Suppressor macrophage (primary cell): ENCODE results near the gene ZC2HC1B.
"Not testable (repeated sequence)": the region's sequence is repeated elsewhere in the genome, so short reads cannot be mapped to it uniquely, and the experiment has no call there.

Experiments
- DNase-seq, 4 experiments: peaks; one replicate each; pipeline ENCODE4 v3.0.0-alpha.2; 2020 to 2022

ZC2HC1B gene

GRCh38 chr6:143871202-143871730 lies 7.0 kb downstream of the ZC2HC1B start:
- DNase-seq, result not testable (repeated sequence)

DNA sequence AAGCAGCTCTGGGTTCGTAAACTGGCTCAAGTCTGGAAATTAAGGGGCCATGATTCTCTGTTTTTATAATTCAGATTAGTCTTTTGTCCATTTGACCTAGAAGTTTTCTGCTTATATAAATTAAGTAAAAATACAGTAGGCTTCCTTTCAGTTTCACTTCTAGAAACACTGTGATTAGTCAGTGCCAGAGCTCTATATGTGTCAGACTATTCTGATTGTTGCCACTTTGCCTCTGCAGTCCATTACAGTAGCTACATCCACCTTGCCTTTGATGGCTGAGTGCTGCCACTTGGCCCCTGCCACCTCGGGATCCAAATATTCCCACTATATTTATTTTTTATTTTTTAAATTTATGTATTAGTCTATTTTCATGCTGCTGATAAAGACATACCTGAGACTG lies 7.9 kb downstream of the ZC2HC1B start:
- peak in 2 of 4 experiments; percentile 8 to 25 for DNase-seq

- not testable (repeated sequence) for DNase-seq
These were observed 9.3 kb downstream of the ZC2HC1B start for GRCh38 chr6:143873600-143873999.

DNA sequence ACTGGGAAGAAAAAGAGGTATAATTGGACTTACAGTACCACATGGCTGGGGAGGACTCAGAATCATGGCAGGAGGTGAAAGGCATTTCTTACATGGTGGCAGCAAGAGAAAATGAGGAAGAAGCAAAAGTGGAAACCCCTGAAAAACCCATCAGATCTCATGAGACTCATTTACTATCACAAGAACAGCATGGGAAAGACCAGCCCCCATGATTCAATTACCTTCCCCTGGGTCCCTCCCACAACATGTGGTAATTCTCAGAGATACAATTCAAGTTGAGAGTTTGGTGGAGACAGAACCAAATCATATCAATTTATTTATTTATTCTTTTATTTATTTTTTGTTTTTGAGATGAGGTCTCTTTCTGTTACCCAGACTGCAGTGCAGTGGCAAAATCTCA lies 10.2 kb downstream of the ZC2HC1B start:
- peak in 3 of 4 experiments; percentile 6 to 15 (median 7) for DNase-seq

- no peak for DNase-seq
These were observed 13.5 kb downstream of the ZC2HC1B start for GRCh38 chr6:143877584-143878271.

GRCh38 chr6:143878272-143878760 lies 14.0 kb downstream of the ZC2HC1B start:
- no peak for DNase-seq

DNA sequence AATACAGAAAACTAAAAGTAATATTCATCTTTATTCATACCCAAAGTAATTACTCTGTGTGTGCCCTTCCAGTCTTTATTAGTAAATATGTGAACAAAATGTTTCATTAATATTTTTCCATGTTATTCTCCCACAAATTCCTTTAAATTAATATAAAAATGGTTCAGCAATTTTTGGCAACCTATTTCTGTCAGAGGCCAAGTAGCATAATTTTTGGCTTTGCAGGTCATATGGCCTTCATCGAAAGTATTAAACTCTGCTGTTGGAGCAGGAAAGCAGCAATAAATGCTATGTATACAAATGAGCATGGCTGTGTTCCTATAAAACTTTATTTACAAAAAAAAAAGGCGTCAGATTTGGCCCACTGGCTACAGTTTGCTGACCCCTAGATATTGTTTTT lies 16.1 kb downstream of the ZC2HC1B start:
- no peak for DNase-seq

DNA sequence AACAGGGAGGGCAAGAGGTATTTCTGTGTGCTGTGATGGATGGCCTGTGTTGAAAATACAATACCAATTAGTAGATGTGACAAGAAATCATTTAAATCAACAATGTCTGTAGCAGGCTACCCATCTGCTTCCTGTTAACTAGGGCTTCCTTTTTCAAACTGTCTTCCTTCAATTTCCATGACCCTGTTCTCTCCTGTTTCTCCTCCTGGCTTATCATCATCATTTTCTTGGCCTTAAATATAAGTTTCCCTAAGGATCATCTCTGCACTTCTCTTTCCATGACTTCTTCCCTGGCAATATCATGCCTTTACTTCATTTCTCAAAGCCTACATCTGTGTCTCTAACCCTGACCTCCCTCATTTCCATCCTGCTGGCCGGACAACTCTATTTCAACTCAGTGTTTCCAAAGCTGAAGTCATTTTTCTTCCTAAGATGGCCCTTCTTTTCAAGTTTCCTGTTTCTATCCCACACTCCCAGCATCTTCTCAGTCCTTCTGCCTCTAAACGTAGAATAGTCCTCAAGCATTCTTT lies 18.2 kb downstream of the ZC2HC1B start:
- DNase-seq, result no peak

DNA sequence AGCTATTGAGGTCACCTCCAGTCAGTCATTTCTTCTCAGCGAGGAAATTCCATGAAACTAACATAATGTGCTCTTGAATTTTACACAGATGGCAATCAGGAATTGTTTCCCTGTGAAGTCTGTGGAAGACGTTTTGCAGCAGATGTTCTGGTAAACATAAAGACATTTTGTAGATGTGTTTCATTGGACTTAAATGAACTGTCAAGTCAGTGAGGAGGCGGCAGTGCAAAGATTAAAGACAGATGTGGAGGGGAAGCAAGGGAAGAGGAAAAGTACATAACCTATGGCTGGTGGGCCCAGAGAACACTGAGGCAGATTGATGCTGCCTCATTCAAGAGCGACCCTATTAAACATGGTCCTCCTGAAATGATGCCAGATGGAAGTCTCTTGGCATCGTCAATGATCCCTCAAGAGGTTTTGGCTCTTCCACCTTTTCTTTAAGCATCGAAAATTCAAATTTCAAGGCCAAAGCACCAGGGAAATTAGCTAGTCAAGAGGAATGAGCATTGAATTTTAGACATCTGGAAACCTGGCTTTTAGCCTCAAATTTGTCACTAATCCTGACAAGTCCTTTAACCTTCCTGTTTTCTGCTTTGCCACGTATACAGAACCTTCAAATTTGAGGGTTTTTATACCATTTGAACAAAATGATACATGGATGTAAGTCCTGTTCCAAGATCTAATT lies 20.1 kb downstream of the ZC2HC1B start:
- no peak for DNase-seq

- DNase-seq, result no peak
These were observed 20.8 kb downstream of the ZC2HC1B start for GRCh38 chr6:143885116-143885515.

DNA sequence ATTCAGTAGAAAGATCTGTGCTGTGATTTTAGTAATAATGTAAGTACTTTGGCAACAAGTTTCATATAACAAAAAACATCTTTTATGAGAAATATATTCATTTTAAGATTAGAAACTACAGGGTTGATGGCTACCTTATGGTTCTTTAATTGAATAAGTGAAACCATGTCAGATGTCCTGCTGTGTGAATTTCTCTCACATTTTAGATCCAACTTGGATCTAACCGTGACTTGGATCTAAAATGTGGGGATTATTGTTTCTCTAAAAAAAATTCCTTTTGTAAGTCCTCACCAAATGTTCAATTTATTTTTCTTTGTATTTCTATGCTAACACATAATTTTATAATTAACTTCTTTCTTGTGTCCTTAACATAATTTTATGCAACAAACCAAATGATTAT lies 30.4 kb downstream of the ZC2HC1B start:
- no peak for DNase-seq

DNA sequence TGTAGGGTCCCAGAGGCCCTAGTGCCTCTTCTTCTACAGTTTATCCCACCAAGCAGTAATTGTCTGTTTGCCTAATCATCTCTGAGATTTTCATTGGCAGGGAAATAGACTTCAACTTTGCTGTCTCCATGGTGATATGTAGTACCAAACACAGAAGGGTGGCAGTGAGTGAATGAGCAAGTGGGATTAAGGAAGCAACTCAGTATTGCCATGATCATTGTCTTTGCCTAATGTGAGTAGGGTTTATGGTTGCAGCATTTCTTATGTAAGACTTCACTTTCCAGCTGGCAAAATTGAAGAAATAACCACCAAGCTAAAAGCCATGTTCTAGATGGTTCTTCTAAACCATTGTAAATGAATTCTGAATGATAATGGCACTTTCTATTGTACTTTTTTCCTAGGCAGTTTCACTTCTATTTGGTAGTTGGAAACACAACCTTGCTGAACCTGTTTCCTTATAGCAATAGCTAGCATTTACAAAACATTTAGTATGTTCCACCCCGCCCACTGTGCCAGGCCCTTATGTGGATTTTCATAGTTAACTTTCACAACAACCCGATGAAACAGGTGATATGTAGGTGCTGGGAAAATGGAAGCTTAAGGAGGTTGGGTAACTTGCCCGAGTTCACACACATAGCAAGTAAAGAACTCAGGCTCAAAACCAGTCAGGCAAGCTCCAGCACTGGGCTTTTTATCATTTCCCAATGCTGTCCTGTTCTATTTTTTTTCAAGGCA lies 32.0 kb downstream of the ZC2HC1B start:
- DNase-seq, result peak; percentile 12 to 66 (median 31)

DNA sequence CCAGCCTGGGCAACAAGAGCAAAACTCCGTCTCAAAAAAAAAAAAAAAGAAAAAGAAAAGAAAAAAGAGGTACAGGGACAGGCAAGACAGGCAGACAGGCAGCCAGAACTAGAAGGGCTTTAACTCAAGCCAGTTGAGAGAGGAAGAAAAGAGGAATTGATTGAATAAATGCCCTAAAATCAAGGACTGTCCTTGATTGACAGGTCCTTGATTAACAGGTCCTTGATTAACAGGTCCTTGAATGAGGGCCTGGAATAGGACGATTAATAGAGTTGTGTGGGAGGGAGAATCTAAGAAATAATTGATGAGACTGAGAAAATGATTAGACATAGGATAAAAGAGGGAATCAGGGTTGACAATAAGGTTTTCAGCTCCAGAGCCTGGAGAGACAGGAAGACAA lies 36.1 kb downstream of the ZC2HC1B start:
- no peak for DNase-seq

DNA sequence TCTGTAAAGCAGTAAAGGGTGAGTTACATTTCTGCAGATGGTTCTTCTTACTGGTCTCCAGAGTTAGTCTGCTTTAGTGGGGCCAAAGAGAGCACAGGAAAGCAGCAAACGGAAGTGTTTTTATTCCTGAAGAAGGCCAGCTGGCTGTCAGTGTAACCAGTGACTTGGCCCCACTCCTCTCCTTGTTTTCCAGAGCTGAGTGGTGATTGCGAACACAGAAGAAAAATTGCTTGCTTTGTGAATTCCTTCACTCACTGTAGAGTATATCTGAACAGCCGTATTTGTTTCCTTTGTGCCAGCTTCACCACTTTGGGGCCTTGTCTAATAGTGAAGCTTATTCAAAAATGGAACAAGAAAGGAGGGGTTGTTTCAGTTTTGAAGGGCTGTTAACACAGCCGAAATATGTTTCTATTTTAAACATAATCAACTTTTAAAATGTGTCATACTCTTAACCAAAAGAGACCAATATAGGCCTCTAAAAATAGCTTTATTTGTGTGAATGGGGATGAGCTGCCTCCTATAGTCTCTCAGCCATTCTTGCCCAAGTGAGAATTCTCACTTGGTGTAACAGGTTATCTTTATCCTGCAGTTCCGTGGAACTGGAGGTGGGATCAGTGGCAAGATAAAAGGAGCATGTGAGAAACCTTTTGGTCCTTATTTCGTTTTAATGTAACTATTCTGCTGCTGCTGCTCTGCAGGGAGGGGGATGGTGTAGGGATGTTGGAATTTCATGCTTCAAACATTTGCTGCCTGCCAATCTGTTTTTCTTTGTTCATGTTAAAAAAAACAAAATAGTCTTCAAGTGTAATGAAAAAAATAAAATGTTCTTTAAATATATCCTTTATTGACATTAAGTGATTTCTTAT lies 37.8 kb downstream of the ZC2HC1B start:
- no peak for DNase-seq

GRCh38 chr6:143902827-143903226 lies 38.6 kb downstream of the ZC2HC1B start:
- no peak for DNase-seq

- no peak for DNase-seq
These were observed 46.8 kb downstream of the ZC2HC1B start for GRCh38 chr6:143911028-143911427.

DNA sequence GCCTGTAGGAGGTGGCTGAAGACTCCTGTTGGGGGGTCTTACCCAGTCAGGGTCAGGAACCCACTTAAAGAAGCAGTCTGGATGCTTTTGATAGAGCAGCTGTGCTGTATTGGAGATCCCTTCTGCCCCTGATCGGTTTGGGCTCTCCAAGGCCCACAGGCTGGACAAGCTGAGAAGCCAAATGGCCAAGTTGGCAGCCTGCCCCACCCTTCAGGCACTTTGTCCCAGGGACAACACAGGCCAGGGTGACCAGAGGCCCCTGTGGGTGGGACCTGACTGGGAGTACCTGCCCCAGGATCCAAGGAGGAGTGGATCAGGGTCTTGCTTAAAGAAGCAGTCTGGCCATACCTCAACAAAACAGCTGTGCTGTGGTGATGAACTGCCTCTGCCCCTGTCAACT lies 48.4 kb downstream of the ZC2HC1B start:
- no peak for DNase-seq

- not testable (repeated sequence) for DNase-seq
These were observed 52.8 kb downstream of the ZC2HC1B start for GRCh38 chr6:143917026-143917425.

DNA sequence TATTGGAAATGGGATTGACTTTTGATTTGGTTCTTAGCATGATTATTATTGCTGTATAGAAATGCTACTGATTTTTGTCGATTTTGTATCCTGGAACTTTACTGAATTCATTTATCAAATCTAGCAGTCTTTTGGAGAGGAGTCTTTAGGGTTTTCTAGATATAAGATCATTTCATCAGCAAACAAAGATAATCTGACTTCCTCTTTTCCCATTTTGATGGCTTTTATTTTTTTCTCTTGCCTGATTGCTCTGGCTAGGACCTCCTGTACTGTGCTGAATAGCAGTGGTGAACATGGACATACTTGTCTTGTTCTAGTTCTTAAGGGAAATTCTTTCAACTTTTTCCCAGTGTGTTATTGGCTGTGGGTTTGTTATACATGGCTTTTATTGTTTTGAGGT lies 64.6 kb downstream of the ZC2HC1B start:
- DNase-seq, result no peak

DNA sequence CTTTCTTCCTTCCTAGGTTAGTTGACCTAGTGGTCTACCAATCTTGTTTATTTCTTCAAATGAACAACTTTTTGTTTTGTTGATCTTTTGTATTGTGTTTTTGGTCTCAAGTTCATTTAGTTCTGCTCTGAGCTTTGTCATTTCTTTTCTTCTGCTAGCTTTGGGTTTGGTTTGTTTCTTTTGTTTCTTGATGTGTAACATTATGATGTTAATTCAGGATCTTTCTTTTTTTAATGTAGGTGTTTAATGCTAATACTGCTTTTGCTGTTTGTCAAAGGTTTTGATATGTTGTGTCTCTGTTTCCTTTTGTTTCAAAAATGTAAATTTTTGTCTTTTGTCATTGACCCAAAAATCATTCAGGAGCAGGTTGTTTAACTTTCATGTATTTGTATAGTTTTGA lies 65.7 kb downstream of the ZC2HC1B start:
- DNase-seq, result no peak

- no peak for DNase-seq
These were observed 70.1 kb downstream of the ZC2HC1B start for GRCh38 chr6:143934331-143934730.

DNA sequence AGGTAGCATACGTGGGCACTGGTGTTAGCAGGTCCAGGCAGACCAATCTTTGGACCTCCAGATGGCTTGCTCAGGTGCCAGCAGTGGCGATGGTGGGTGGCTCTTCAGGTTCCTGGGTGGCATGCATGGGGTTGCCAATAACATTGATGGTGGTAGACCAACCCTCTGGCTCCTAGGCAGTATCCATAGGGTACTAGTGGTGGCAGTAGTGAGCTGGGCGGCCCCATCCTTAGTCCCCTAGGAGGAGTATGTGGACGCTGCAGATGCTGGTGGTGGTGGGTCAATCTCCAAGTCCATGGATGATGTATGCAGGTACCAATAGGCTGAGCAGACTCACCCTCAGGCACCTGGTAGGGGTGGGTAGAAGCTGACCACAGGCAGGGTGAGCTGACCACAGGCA lies 70.6 kb downstream of the ZC2HC1B start:
- no peak for DNase-seq
